CD4-positive, alpha-beta T cell (primary cell): ENCODE data around the gene C4BPA. TPM values are rescaled to one million over a fixed set of nuclear protein-coding genes. Genes with fewer than 3 reads are reported as not detected.

Experiments used
- ATAC-seq: fragments of 200-7000 bp; cut with Tn5 transposase; one replicate; pipeline ENCODE4 v1.10.0; 2022; ENCODE audit warnings: mild to moderate bottlenecking; ENCODE audit not compliant: poor library complexity
- CTCF ChIA-PET: fragments of 350-600 bp; sonication (Branson Sonifier 250); formaldehyde crosslinking; loops from one replicate; lab custom pipeline; 2021; ENCODE audit warnings: antibody characterized with exemption, inconsistent platforms; lab: Charles Lee
- POLR2A ChIA-PET: fragments of 350-600 bp; sonication (Branson Sonifier 250); formaldehyde crosslinking; loops from one replicate; lab custom pipeline; 2021; ENCODE audit warnings: antibody characterized with exemption, inconsistent platforms; lab: Charles Lee
- DNase-seq, 14 experiments: peaks; one replicate each; pipeline ENCODE4 v3.0.0-alpha.2; 2013 to 2020; ENCODE audit warnings: mixed read lengths in 2 of 14
- H3K27ac ChIP-seq, 2 donors: one replicate each; pipeline versions ENCODE4 v1.5.1 to v1.7.0; 2013; ENCODE audit warnings: low read length in 2 of 2, low read depth in 1 of 2, mild to moderate bottlenecking in 1 of 2
- H3K27me3 ChIP-seq, 2 experiments: 1 replicate in 1 of 2; 2 replicates in 1 of 2; pipeline versions ENCODE4 v1.6.1 to v1.7.0; 2013; ENCODE audit warnings: low read length in 2 of 2, control low read depth in 1 of 2, mild to moderate bottlenecking in 1 of 2, moderate library complexity in 1 of 2; ENCODE audit not compliant: insufficient read depth in 2 of 2, control insufficient read depth in 1 of 2
- H3K36me3 ChIP-seq: one replicate; pipeline ENCODE4 v1.6.1; 2013; ENCODE audit warnings: low read length, control low read depth; ENCODE audit not compliant: insufficient read depth
- H3K4me1 ChIP-seq: one replicate; pipeline ENCODE4 v1.6.1; 2013; ENCODE audit warnings: low read length, control low read depth; ENCODE audit not compliant: insufficient read depth
- H3K4me3 ChIP-seq: one replicate; pipeline ENCODE4 v1.5.1; 2013; ENCODE audit warnings: mild to moderate bottlenecking, low read length, moderate library complexity
- H3K9me3 ChIP-seq, 2 experiments: 1 replicate in 1 of 2; 2 replicates in 1 of 2; pipeline versions ENCODE4 v1.6.1 to v1.7.0; 2013; ENCODE audit warnings: low read length in 2 of 2, mild to moderate bottlenecking in 2 of 2, control low read depth in 1 of 2, moderate library complexity in 1 of 2; ENCODE audit not compliant: control insufficient read depth in 1 of 2, insufficient read depth in 1 of 2
- H3K27ac Mint-ChIP-seq: one replicate; pipeline ENCODE4 v1.8.0; 2020; ENCODE audit warnings: mixed read lengths
- H3K27me3 Mint-ChIP-seq: one replicate; pipeline ENCODE4 v1.8.0; 2021; ENCODE audit warnings: mixed read lengths
- H3K36me3 Mint-ChIP-seq: one replicate; pipeline ENCODE4 v1.8.0; 2021; ENCODE audit warnings: low read depth, mixed read lengths
- H3K4me1 Mint-ChIP-seq: one replicate; pipeline ENCODE4 v1.8.0; 2021; ENCODE audit warnings: low read depth, mixed read lengths
- H3K4me3 Mint-ChIP-seq: one replicate; pipeline ENCODE4 v1.8.0; 2020; ENCODE audit warnings: mild to moderate bottlenecking, mixed read lengths
- H3K9me3 Mint-ChIP-seq: one replicate; pipeline ENCODE4 v1.8.0; 2020; ENCODE audit warnings: mixed read lengths
- intact Hi-C, 2 experiments: fragments of 100-400 bp; cut with DNase I in 1 of 2; cut with micrococcal nuclease in 1 of 2; formaldehyde crosslinking; loops; one replicate each; pipeline versions ENCODE4 v1.15.1 to v1.9.0; 2023 to 2025; cut with DNase I, micrococcal nuclease
- total RNA-seq, 174 experiments: library from RNA in 2 of 174; stranded (reverse) in 2 of 174; gene quantifications; one replicate each; pipeline ENCODE4 v1.2.3 and lab custom pipeline; 2021 to 2026
- TF ChIP-seq, protein P1 (sequence below): fragments of 200-600 bp; IDR thresholded peaks from one replicate; pipeline ENCODE4 v1.8.0; 2022; ENCODE audit warnings: antibody characterized with exemption, mild to moderate bottlenecking

Gene C4BPA
- total RNA-seq, 2 experiments from 2014 or later, result not detected

- H3K4me3 Mint-ChIP-seq, result no peak overlapping the region
- Histone ChIP-seq H3K27ac (no peak overlapping the region), H3K4me3 (no peak overlapping the region), H3K36me3 (no peaks in the 10 kb centered on the region), H3K27me3 (peaks cover 0 to 6% of the 10 kb centered on the region in 2 experiments), H3K4me1 (no peaks in the 10 kb centered on the region), H3K9me3 (peaks cover 8 to 19% of the 10 kb centered on the region in 2 experiments)
- no peaks in the 10 kb centered on the region for H3K4me1 Mint-ChIP-seq
- H3K9me3 Mint-ChIP-seq, result peaks cover 11% of the 10 kb centered on the region
- POLR2A ChIA-PET, result no interaction called here
- CTCF ChIA-PET, result no interaction called here
- H3K36me3 Mint-ChIP-seq, result peaks cover 9% of the 10 kb centered on the region
- peaks cover 17% of the 10 kb centered on the region for H3K27me3 Mint-ChIP-seq
- no peak for DNase-seq
- no peak for ATAC-seq
- intact Hi-C loops, result no loop called here
- TF ChIP-seq, protein P1, sequence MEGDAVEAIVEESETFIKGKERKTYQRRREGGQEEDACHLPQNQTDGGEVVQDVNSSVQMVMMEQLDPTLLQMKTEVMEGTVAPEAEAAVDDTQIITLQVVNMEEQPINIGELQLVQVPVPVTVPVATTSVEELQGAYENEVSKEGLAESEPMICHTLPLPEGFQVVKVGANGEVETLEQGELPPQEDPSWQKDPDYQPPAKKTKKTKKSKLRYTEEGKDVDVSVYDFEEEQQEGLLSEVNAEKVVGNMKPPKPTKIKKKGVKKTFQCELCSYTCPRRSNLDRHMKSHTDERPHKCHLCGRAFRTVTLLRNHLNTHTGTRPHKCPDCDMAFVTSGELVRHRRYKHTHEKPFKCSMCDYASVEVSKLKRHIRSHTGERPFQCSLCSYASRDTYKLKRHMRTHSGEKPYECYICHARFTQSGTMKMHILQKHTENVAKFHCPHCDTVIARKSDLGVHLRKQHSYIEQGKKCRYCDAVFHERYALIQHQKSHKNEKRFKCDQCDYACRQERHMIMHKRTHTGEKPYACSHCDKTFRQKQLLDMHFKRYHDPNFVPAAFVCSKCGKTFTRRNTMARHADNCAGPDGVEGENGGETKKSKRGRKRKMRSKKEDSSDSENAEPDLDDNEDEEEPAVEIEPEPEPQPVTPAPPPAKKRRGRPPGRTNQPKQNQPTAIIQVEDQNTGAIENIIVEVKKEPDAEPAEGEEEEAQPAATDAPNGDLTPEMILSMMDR, result no peak
- no peak overlapping the region for H3K27ac Mint-ChIP-seq
These were observed 52.1 kb downstream of the C4BPA start for GRCh38 chr1:207156095-207156494.

GRCh38 chr1:207156826-207157225 is 52.8 kb downstream of the C4BPA start:
- POLR2A ChIA-PET, result no interaction called here
- DNase-seq, result no peak
- no peak overlapping the region for H3K4me3 ChIP-seq
- H3K36me3 ChIP-seq, result no peaks in the 10 kb centered on the region
- Mint-ChIP-seq H3K36me3 (peaks cover 5% of the 10 kb centered on the region), H3K4me3 (no peak overlapping the region), H3K27ac (no peak overlapping the region), H3K4me1 (no peaks in the 10 kb centered on the region), H3K27me3 (peaks cover 16% of the 10 kb centered on the region), H3K9me3 (peaks cover 4% of the 10 kb centered on the region)
- intact Hi-C loops, result no loop called here
- H3K27ac ChIP-seq, result no peak overlapping the region
- no peaks in the 10 kb centered on the region for H3K4me1 ChIP-seq
- ATAC-seq, result no peak
- CTCF ChIA-PET, result no interaction called here
- H3K27me3 ChIP-seq, result peaks cover 0 to 6% of the 10 kb centered on the region in 2 experiments
- peaks cover 8 to 13% of the 10 kb centered on the region in 2 experiments for H3K9me3 ChIP-seq
- TF ChIP-seq, protein P1, result no peak

GRCh38 chr1:207164086-207164485 is 60.1 kb downstream of the C4BPA start:
- H3K27me3 Mint-ChIP-seq, result peaks cover under 1% of the 10 kb centered on the region

More at GRCh38 chr1:207164086-207164485, 60.1 kb downstream of the C4BPA start:
- Mint-ChIP-seq H3K9me3 (no peaks in the 10 kb centered on the region), H3K4me3 (no peak overlapping the region), H3K4me1 (no peaks in the 10 kb centered on the region), H3K27ac (no peak overlapping the region), H3K36me3 (no peaks in the 10 kb centered on the region)
- Histone ChIP-seq H3K36me3 (no peaks in the 10 kb centered on the region), H3K4me3 (no peak overlapping the region), H3K27me3 (no peaks in the 10 kb centered on the region), H3K9me3 (peaks cover 0 to 2% of the 10 kb centered on the region in 2 experiments), H3K4me1 (no peaks in the 10 kb centered on the region), H3K27ac (no peak overlapping the region)
- ChIA-PET POLR2A (no interaction called here), CTCF (no interaction called here)
- TF ChIP-seq, protein P1, result no peak
- no peak for ATAC-seq
- intact Hi-C loops, result no loop called here
- no peak for DNase-seq
